Measurements from ENCODE around the gene TFPI. TPM values are rescaled to one million over a fixed set of nuclear protein-coding genes. Genes with fewer than 3 reads are reported as not detected.
A peak's percentile ranks its signal among the peaks of the same experiment; 100 is the strongest.

TFPI gene
- polyA plus RNA-seq, 6 donors from 2014 or later = 0.24 to 1.2 (median 0.35) TPM; not detected in 3

DNA sequence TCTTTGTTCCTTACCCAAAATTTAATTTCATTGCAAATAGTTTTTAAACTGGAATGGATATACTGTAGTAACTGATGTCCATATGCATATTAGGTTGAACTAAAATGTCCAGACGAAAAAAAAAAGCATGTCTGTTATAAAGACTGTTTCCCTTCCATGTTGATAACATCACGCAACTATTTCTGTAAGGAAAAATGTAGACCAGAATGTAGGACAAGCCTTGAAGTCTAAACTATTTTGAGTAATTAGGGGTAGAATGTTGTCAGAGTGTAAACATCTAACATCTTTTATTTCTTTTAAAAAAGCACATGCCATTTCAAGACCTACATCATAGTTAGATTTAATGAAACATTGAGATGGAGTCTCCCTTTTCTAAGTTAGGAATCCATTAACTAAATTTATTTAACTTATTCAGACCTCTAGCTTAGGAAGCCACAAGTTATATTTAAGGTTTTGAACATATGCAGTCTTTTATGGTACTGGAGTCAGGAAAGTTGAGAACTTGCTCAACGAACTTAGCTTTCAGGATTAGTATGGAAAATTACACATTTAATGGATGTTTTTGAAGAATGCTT lies 114.0 kb downstream of the TFPI start:
- H3K27me3 Mint-ChIP-seq = no peaks in the 10 kb centered on the region
- H3K4me3 Mint-ChIP-seq = no peak overlapping the region
- H3K36me3 Mint-ChIP-seq = no peaks in the 10 kb centered on the region
- no peak for ATAC-seq (ENCODE audit: low read depth in 2 of 2)
- H3K4me1 Mint-ChIP-seq = no peaks in the 10 kb centered on the region
- no peak overlapping the region for H3K27ac Mint-ChIP-seq
- no peaks in the 10 kb centered on the region for H3K9me3 Mint-ChIP-seq
- no peak for DNase-seq

DNA sequence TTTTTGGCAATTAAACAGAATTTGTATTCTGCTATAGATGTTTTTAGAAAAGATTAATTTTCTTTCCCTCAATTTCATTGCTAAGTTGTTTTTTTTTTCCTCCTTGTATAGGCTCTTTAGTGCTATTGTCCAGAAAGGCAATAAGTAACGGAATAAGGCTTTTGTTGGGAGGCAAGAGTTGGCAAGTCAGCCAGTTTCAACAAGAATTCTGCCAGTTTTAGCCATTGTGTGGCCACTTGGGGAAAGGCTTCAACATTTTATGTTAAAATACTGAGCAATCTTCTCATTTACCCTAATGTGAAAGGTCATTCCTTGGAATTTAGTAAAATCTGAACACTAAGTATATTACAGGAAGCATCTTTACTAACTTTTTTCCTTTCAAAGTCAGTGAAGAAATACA lies 115.8 kb downstream of the TFPI start:
- Mint-ChIP-seq H3K9me3 (no peaks in the 10 kb centered on the region), H3K27me3 (no peaks in the 10 kb centered on the region), H3K36me3 (no peaks in the 10 kb centered on the region), H3K4me3 (no peak overlapping the region), H3K4me1 (no peaks in the 10 kb centered on the region), H3K27ac (no peak overlapping the region)
- no peak for DNase-seq
- ATAC-seq (ENCODE audit: low read depth in 2 of 2) = no peak

DNA sequence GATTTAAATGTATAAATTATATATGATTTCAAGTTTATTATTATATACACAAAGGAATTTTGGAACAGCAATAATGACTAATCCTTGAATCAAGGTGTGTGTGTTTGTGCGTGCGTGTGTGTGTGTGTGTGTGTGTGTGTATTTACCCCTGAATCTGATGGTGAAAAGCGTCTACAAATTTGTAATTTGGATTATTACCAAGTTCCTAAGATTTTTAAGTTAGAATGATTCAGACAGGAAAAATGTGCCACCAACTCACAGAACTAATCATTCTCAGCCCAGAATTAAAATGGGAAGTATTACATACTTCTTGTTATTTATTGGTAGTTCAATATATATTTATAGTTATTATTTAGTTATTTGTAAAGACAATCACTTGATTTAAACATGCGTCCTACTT lies 118.5 kb downstream of the TFPI start:
- H3K4me1 Mint-ChIP-seq = no peaks in the 10 kb centered on the region
- no peaks in the 10 kb centered on the region for H3K36me3 Mint-ChIP-seq
- no peak for DNase-seq
- ATAC-seq (ENCODE audit: low read depth in 2 of 2) = no peak
- H3K27ac Mint-ChIP-seq = peak overlapping the region in 1 of 6 donors; percentile 42
- no peak overlapping the region for H3K4me3 Mint-ChIP-seq
- H3K9me3 Mint-ChIP-seq = no peaks in the 10 kb centered on the region
- H3K27me3 Mint-ChIP-seq = no peaks in the 10 kb centered on the region

DNA sequence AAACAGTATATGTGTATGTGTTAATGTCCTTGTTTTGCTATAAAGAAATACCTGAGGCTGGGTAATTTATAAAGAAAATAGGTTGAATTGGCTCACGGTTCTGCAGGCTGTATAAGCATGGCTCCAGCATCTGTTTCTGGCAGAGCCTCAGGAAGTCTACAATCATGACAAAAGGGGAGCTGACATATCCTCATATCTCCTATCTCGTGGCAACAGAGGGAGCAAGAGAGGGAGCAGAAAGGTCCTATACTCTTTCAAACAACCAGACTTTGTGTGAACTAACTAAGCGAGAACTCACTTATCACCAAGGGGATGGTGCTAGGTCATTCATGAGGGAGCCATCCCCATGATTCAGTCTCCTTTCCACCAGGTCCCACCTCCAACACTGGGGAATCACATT lies 119.2 kb downstream of the TFPI start:
- H3K4me3 Mint-ChIP-seq = no peak overlapping the region
- no peaks in the 10 kb centered on the region for H3K36me3 Mint-ChIP-seq
- no peaks in the 10 kb centered on the region for H3K27me3 Mint-ChIP-seq
- no peak for DNase-seq
- no peak for ATAC-seq (ENCODE audit: low read depth in 2 of 2)
- no peak overlapping the region for H3K27ac Mint-ChIP-seq
- no peaks in the 10 kb centered on the region for H3K4me1 Mint-ChIP-seq
- H3K9me3 Mint-ChIP-seq = no peaks in the 10 kb centered on the region

DNA sequence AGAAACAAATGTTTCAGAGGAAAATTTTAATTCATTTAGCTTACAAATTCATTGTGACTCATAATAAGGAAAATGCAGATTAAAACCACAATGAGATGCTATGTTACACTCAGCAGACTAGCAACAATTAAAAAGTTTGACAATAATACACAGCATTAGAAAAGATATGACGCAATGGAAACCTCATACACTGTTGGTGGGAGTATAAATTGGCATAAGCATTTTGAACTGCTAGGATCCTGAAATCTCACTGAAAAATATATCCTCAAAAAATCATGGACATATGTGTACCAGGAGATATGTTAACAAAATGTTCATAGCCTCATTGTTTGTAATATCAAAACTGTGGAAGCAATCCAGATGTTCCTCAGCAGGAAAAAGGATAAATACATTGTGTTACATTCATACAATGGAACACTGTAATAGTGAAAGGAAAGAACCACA lies 119.9 kb downstream of the TFPI start:
- H3K27ac Mint-ChIP-seq = no peak overlapping the region
- no peak for ATAC-seq (ENCODE audit: low read depth in 2 of 2)
- no peaks in the 10 kb centered on the region for H3K36me3 Mint-ChIP-seq

DNA sequence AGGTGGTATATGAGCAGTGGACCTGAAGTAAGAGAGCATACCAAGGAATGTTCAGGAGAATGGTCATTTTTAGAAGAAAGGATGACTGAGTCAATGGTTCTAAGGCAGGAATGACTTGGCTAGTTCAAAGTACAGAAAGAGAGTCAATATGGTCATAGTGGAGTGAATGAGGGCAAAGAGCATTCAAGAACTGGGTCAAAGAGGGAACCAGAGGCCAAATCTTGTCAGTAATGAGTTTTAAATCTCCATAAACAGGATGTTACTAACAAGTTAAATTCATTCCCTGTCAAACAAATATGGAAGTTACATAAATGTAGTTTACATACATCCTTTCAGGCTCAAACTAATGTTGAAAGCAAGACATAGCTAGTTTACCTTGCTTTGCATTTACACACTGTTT lies 122.3 kb downstream of the TFPI start:
- DNase-seq (no peak), ATAC-seq (ENCODE audit: low read depth in 2 of 2) (no peak)
- Mint-ChIP-seq H3K27ac (peak overlapping the region in 1 of 6 donors; percentile 5), H3K27me3 (no peaks in the 10 kb centered on the region), H3K4me1 (no peaks in the 10 kb centered on the region), H3K9me3 (no peaks in the 10 kb centered on the region), H3K4me3 (no peak overlapping the region), H3K36me3 (no peaks in the 10 kb centered on the region)

More for the DNA sequence above, 119.9 kb downstream of the TFPI start:
- Mint-ChIP-seq H3K9me3 (no peaks in the 10 kb centered on the region), H3K4me1 (no peaks in the 10 kb centered on the region), H3K4me3 (no peak overlapping the region), H3K27me3 (no peaks in the 10 kb centered on the region)
- DNase-seq = no peak

DNA sequence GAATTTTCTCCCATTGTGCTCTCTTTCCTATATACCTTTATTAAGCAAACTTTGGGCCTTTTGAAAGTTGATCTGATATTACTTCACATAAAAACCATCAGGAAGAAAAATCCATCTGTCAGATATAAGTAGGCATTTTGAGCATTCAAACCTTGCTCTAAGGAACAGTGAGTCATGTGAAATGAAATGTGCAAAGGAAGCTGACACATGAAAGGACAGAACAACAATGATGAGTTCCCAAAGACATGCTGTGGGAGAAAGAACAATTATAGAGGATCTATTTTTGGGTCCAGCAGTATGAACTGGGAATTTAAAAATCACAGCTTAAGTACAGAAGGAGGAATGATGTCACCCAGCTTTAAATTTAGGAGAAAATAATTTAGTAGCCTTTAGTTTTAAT lies 124.2 kb downstream of the TFPI start:
- DNase-seq = no peak
- no peak overlapping the region for H3K4me3 Mint-ChIP-seq

DNA sequence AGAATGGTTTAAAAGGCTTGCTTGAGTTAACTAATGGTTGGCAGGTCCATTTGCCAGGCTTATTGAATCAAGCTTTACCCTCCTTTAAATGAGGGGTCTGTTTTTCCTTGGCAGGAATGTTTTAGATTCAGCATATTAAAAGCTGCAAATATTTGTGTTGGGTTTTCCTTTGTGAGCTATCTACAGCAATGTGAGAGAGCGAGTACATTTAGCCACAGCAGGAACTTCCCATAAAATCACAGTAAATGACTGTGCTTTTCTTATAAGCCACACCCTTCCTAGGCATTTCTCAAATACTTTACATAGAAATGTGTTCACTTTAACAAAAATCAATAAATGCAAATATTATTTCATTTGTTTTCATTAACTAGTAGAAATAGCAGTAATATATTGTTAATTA lies 130.1 kb downstream of the TFPI start:
- no peaks in the 10 kb centered on the region for H3K27me3 Mint-ChIP-seq
- H3K36me3 Mint-ChIP-seq = no peaks in the 10 kb centered on the region
- H3K4me3 Mint-ChIP-seq = no peak overlapping the region
- H3K9me3 Mint-ChIP-seq = no peaks in the 10 kb centered on the region
- no peak for DNase-seq
- no peaks in the 10 kb centered on the region for H3K4me1 Mint-ChIP-seq
- no peak overlapping the region for H3K27ac Mint-ChIP-seq
- no peak for ATAC-seq (ENCODE audit: low read depth in 2 of 2)

More for the DNA sequence above, 124.2 kb downstream of the TFPI start:
- no peak for ATAC-seq (ENCODE audit: low read depth in 2 of 2)
- Mint-ChIP-seq H3K27ac (no peak overlapping the region), H3K4me1 (no peaks in the 10 kb centered on the region), H3K36me3 (no peaks in the 10 kb centered on the region), H3K27me3 (no peaks in the 10 kb centered on the region), H3K9me3 (no peaks in the 10 kb centered on the region)

DNA sequence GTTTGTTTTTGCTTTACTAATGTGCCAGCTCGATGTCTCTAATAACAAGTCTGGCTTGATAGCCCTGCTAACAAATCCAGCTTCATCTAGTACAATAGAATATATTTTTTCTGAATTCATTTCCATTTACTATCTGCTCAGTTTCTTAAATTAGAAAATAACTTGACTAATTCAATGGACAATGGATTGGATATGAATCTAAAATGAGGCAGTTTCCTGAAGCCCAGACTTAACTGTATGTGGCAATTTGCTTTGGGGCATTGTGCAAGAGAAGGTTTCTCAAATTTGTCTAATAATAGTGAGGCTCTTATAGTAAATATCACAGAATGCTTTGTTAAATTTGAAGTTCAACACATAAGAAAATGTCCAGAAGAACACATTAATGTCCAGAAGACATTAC lies 132.0 kb downstream of the TFPI start:
- Mint-ChIP-seq H3K4me3 (no peak overlapping the region), H3K27ac (no peak overlapping the region), H3K9me3 (no peaks in the 10 kb centered on the region), H3K36me3 (no peaks in the 10 kb centered on the region), H3K27me3 (no peaks in the 10 kb centered on the region), H3K4me1 (no peaks in the 10 kb centered on the region)
- ATAC-seq (ENCODE audit: low read depth in 2 of 2) (no peak), DNase-seq (no peak)

DNA sequence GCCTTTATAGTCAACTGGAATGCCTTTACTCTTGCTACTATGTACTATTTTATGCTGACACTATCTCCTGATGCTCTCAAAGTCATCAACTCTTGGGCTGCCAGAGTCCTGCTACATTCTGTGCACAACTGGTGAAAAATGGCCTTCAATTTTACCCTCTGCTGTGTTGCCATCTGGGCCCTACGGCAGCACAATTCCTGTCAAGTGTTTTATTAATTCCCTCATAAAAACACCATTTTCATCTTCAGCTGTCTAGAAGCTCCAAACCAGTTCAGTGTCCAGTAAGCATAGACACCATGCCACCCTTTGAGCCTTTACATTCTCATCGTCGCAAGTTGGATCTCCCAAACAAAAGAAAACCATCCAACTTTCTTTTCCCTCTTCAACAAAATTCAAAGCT lies 132.7 kb downstream of the TFPI start:
- Mint-ChIP-seq H3K4me3 (no peak overlapping the region), H3K36me3 (no peaks in the 10 kb centered on the region), H3K4me1 (no peaks in the 10 kb centered on the region), H3K27ac (no peak overlapping the region), H3K27me3 (no peaks in the 10 kb centered on the region), H3K9me3 (no peaks in the 10 kb centered on the region)
- ATAC-seq (ENCODE audit: low read depth in 2 of 2) (no peak), DNase-seq (no peak)

DNA sequence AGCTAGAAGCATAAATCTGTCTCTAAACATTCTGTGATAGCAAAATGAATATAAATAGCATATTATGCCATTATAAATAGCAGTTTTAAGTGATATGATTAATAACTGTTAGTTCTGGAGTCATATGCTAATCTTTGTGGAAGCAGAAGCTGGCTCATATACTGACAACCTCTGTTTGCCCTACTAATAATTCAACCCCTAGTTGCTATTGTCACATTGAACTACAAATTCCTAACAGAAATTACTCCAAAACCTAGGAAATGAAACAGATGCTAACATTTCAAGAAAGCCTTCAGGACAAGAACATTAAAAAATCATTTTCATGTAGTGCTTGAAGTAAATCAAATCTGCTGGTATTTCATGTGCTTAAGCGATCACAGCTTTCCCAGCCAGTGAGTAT lies 134.4 kb downstream of the TFPI start:
- Mint-ChIP-seq H3K27ac (no peak overlapping the region), H3K4me3 (no peak overlapping the region), H3K9me3 (no peaks in the 10 kb centered on the region), H3K27me3 (no peaks in the 10 kb centered on the region), H3K4me1 (no peaks in the 10 kb centered on the region), H3K36me3 (no peaks in the 10 kb centered on the region)
- ATAC-seq (ENCODE audit: low read depth in 2 of 2) (no peak), DNase-seq (no peak)

DNA sequence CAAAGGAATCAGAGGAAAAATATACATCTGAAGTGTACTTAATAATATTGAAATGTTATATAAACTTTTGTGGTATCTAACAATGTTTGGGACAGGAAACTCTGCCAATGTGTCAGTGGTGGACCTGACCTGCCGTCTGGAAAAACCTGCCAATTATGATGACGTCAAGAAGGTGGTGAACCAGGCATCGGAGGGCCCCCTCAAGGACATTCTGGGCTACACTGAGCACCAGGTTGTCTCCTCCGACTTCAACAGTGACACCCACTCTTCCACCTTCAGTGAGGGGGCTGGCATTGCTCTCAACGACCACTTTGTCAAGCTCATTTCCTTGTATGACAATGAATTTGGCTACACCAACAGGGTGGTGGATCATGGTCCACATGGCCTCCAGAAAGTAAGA lies 138.8 kb downstream of the TFPI start:
- Mint-ChIP-seq H3K4me1 (no peaks in the 10 kb centered on the region), H3K36me3 (no peaks in the 10 kb centered on the region), H3K4me3 (no peak overlapping the region)

More for the DNA sequence above, 138.8 kb downstream of the TFPI start:
- Mint-ChIP-seq H3K27me3 (no peaks in the 10 kb centered on the region), H3K9me3 (peaks cover 0 to 2% (median 0%) of the 10 kb centered on the region in 7 donors), H3K27ac (peak overlapping the region in 1 of 6 donors; percentile 67)
- DNase-seq (no peak), ATAC-seq (ENCODE audit: low read depth in 2 of 2) (no peak)

All from naive B cell (primary cell).